Measurements from ENCODE around the gene SLC5A1.

The SLC5A1 gene

DNA sequence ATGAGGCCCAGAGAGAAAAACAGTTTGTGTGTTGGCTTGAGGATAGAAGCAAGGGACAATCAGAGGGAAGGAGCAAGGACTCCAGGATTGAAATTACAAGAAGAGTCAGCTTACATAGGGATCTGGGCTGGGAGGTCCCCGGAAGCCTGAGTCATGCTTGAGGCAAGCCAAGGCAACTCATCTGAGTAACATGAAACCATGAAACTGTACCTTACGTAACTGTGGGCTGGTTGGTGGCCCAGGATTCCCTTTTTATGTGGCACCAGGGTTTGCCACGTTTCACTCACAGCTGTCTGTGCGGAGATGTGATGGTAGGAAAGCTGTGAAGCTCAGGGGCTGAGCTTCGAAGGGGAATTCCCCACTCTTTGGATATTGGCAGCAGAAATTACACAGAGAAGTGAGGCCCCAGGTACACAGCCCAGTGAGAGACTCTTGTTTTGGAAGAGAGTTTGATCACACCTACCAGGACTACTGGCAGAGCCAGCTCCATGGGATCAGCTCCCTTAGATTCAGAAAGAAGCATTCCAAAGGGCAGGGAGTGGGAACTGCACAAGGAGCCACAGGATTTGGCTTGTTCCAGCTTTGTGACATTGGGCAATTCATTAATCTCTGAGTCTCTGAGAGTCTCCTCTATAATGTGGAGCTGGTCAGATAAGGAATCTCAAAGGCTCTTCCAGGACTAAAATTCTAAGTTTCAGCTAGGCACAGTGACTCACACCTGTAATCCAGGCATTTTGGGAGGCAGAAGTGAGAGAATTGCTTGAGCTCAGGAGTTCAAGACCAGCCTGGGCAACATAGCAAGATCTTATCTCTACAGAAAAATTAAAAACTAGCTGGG is 7.8 kb downstream of the SLC5A1 start:
- no peak for DNase-seq (ENCODE audit: low read depth, low spot score)

DNA sequence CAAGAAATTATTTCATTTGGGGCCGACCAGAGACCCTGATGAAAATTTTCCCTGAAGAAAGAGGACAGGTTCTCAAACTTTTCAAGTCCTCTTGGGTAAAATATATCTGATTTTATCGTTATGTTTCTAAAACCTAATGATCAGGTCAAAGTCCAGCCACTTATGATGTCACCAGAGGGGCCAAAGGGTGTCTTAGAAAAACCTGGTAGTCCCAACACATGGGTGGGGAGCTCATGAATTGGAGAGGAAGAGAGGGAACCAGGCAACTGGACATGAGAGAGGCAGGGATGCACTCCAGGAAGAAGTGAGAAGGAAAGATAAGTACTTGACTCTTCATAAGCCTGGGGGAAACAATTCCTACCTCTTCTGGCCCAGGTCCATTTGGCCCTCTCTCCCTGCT is 9.2 kb downstream of the SLC5A1 start:
- no peak for DNase-seq (ENCODE audit: low read depth, low spot score)

GRCh38 chr22:32052936-32053791 is 10.1 kb downstream of the SLC5A1 start:
- no peak for DNase-seq (ENCODE audit: low read depth, low spot score)

DNA sequence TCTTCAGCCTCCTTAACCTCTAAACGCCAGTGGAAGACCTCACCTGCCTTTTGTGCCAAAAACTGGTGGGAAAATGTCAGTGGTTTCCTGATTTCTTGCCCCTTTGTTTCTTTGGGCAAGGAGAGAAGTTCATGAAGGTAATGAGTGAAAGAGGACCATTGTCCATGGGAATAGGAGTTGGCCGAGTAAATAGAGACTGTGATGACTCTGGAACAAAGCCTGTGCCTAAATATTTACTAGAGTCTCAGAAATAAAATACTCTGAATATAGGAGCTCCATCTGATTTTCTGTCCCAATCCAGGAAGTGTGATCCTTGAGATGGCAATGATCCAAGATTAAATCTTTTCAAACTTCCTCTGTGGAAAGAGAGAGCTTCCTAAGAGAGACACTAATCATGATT is 12.0 kb downstream of the SLC5A1 start:
- no peak for DNase-seq (ENCODE audit: low read depth, low spot score)

GRCh38 chr22:32058656-32059260 is 15.7 kb downstream of the SLC5A1 start:
- no peak for DNase-seq (ENCODE audit: low read depth, low spot score)

GRCh38 chr22:32059426-32059825 is 16.4 kb downstream of the SLC5A1 start:
- no peak for DNase-seq (ENCODE audit: low read depth, low spot score)

- no peak for DNase-seq (ENCODE audit: low read depth, low spot score)
Measured at GRCh38 chr22:32063701-32064100, 20.6 kb downstream of the SLC5A1 start.

- DNase-seq (ENCODE audit: low read depth, low spot score) = no peak
Measured at GRCh38 chr22:32066820-32067219, 23.8 kb downstream of the SLC5A1 start.

- no peak for DNase-seq (ENCODE audit: low read depth, low spot score)
Measured at GRCh38 chr22:32067613-32068012, 24.6 kb downstream of the SLC5A1 start.

DNA sequence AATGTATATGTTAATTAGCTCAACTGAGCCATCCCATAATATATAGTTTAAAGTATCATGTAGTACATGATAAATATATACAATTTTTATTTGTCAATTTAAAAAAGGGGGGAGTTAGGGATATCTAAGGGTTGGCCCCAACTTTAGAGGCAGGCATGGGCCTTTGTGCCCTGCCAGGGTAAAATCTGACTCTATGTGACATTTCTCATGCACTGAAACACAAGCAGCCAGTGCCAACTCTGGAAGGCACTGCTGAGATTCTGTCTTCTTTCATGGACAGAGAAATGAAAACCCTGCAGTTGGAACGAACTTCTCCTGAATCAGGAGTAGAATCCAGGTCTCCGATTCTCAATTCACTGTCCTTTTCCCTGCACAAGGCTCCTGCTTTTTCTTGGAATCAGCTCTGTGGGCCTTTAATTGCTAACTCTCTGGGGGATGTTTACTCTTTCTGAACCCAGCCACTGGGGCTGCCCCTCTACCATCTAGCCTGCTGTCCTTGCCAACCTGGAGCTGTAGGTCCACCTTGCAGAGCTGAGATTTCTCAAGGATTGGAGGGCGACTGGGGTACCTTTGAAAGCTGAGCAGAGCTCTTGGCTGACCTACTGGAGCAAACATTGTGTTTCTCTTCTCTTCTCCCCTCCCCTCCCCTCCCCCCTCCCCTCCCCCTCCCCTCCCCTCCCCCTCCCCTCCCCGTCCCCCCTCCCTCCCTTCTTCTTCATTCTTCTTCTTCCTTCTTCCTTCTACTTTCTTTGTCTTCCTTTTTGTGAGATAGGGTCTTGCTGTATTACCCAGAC is 26.7 kb downstream of the SLC5A1 start:
- DNase-seq (ENCODE audit: low read depth, low spot score) = no peak

- DNase-seq (ENCODE audit: low read depth, low spot score) = no peak
Measured at GRCh38 chr22:32073262-32073661, 30.2 kb downstream of the SLC5A1 start.

DNA sequence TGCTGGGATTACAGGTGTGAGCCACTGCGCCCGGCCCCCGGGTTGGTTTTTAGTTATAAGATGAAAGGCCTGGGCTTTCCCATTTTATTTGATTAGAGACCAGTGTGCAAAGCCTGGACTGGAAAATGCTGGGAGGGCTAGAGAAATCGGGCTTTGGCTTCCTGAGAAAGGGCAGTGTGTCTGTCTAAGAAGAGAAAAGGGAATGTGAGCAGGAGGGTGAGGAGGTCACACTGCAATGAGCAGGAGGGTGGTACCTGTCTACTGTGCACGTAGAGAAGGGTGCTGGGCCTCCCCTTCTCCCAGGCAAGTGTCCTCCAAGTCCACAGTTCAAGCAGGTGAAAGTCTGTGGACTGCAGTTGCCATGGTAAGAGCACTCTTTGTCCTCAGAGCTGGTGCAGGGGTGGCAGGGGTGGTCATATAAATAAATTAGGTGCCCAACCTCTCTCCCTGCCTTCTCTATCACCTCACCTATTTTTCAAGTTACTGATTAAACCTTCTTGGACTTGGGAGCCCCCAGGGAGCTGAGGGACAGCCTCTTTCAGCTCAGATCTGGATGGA is 30.8 kb downstream of the SLC5A1 start:
- no peak for DNase-seq (ENCODE audit: low read depth, low spot score)

DNA sequence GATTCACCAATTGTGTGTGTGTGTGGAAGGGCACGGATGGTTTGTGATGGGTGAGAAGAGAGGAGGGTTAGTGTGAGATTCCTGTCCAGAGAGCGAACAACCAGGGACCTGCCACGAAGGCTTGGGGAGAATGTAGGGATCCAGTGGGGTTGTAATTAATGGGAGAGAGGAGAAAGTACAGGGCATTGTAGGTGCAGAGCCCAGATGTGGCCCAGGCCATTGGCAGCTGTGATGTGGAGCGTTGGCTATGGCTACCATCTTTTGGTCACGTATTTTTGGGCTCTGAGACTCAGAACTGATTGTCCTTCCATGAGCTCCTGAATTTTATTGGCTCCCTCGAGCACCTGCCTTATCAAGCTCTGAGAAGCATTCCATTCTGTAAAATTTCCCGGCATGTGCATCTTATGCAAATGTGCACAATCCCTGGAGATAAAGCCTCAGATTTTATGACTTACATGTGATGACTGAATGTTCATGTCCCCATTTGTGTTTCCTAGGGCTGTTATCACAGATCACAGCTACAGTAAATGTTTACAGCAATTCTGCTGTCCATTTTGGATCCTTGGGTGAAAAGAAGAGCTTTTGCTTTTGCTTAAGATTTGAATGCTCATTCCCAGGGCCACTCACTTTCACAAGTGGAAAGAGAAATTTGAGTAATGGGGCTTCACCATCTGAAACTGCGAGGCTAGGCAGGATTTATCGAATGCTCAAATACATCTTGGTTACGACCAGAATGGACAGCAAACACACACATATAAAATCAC is 33.1 kb downstream of the SLC5A1 start:
- no peak for DNase-seq (ENCODE audit: low read depth, low spot score)

- no peak for DNase-seq (ENCODE audit: low read depth, low spot score)
Measured at GRCh38 chr22:32076761-32077084, 33.7 kb downstream of the SLC5A1 start.

DNA sequence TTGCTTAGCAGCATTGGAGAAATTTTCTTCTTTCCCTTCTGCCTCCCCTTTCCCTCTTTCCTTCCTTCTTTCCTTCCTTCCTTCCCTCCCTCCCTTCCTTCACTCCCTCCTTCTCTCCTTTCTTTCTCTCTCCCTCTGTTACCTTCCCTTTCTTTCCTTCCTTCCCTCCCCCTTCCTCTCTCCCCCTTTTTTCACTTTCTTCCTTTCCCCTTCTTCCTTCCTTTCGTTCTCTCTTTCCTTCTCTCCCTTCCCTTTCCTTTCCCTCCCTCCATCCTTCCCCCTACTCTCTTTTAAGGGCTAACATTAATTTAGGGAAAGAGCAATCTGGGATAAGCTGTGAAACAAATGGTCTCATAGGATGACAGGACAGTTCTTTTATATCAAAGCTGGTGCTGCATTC is 34.1 kb downstream of the SLC5A1 start:
- DNase-seq (ENCODE audit: low read depth, low spot score) = no peak

- DNase-seq (ENCODE audit: low read depth, low spot score) = no peak
Measured at GRCh38 chr22:32079130-32080089, 36.3 kb downstream of the SLC5A1 start.

- DNase-seq (ENCODE audit: low read depth, low spot score) = no peak
Measured at GRCh38 chr22:32080904-32081303, 37.8 kb downstream of the SLC5A1 start.

- DNase-seq (ENCODE audit: low read depth, low spot score) = no peak
Measured at GRCh38 chr22:32082331-32082730, 39.3 kb downstream of the SLC5A1 start.

DNA sequence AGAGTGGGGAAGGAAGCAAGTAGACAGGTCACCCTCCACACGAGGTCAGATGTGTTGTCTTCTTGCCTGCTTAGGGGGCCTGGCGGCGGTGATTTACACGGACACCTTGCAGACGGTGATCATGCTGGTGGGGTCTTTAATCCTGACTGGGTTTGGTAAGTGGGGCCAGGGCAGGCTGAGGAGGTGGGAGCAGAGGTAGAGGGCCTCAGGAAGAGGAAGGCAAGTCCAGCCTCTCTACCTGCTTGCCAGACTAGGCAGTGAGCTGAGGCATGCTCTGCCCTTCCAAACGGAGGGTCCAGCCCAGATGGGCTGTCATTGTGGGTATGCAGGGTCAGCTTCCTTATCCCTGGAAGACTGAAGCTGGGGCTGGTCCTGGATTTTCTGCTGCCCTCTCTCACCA is 39.9 kb downstream of the SLC5A1 start:
- no peak for DNase-seq (ENCODE audit: low read depth, low spot score)

DNA sequence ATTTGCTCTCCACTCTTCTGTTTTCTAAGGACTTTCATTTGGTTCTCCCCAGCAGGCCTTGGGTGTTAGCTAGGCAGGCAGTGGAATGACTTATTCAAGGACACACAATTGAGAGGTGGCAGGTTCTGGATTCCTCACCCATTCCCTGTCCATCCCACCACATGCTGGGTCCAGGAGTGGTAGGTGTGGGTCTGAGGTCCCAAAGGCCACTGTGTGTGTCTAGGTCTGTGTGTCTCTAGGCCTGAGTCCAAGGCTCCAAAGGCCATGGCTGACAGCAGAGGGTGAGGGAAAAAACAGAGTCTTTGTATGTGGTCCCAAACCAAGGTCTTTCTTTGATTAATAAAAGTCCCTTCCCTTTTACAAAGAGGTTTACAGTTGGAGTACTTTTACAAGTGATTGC is 40.8 kb downstream of the SLC5A1 start:
- no peak for DNase-seq (ENCODE audit: low read depth, low spot score)
